Measurements from ENCODE around the gene DSCAML1.

- TF ChIP-seq POLR2AphosphoS5 (IDR thresholded peaks at IDR 0.05; ENCODE audit: low read depth, low read length) = no peak
- no peak for TF ChIP-seq SIN3A (IDR thresholded peaks at IDR 0.05; ENCODE audit: low read depth)
- no peak for TF ChIP-seq CTCF (IDR thresholded peaks at IDR 0.05 in 2 of 3, conservative IDR thresholded peaks at IDR 0.05 in 1 of 3; ENCODE audit: borderline replicate concordance in 1 of 3, insufficient read depth in 1 of 3, low read depth in 2 of 3, low read length in 2 of 3)
- TF ChIP-seq POLR2A (IDR thresholded peaks at IDR 0.05; ENCODE audit: borderline replicate concordance, extremely low read depth, insufficient read depth, insufficient read length) = no peak
- no peak for TF ChIP-seq TCF7L2 (IDR thresholded peaks at IDR 0.05; ENCODE audit: borderline replicate concordance, extremely low read depth, insufficient read depth, insufficient read length)
- no peak for TF ChIP-seq EZH2 (IDR thresholded peaks at IDR 0.05)
- TF ChIP-seq SP1 (IDR thresholded peaks at IDR 0.05; ENCODE audit: low read depth) = no peak
- no peak for TF ChIP-seq EZH2phosphoT487 (IDR thresholded peaks at IDR 0.05; ENCODE audit: borderline replicate concordance)
- no peak for TF ChIP-seq REST (IDR thresholded peaks at IDR 0.05; ENCODE audit: low read depth)
Measured at GRCh38 chr11:117657794-117658193, 139.2 kb downstream of the DSCAML1 start.

All from HCT116 (cell line).